Parathyroid adenoma (tissue), 2 donors: ENCODE measurements around the gene ZNF627.
"Not testable (repeated sequence)": the region's sequence is repeated elsewhere in the genome, so short reads cannot be mapped to it uniquely, and the experiment has no call there.

Experiments used
- H2AFZ ChIP-seq: fragments of 300-600 bp; sonication (generic); one replicate; pipeline ENCODE4 v1.7.0; 2017; ENCODE audit warnings: antibody characterized with exemption, mild to moderate bottlenecking
- H3K27ac ChIP-seq: fragments of 300-600 bp; sonication (generic); one replicate; pipeline ENCODE4 v1.7.0; 2017
- H3K27me3 ChIP-seq: fragments of 300-600 bp; sonication (generic); one replicate; pipeline ENCODE4 v1.7.0; 2017; ENCODE audit warnings: low read length; ENCODE audit not compliant: control insufficient read depth, insufficient read depth
- H3K36me3 ChIP-seq: fragments of 300-600 bp; sonication (generic); one replicate; pipeline ENCODE4 v1.7.0; 2017; ENCODE audit warnings: low read length; ENCODE audit not compliant: control insufficient read depth, insufficient read depth
- H3K4me1 ChIP-seq: fragments of 300-600 bp; sonication (generic); one replicate; pipeline ENCODE4 v1.7.0; 2017; ENCODE audit warnings: control low read depth
- H3K4me2 ChIP-seq: fragments of 300-600 bp; sonication (generic); one replicate; pipeline ENCODE4 v1.7.0; 2017; ENCODE audit warnings: low read length
- H3K4me3 ChIP-seq: fragments of 300-600 bp; sonication (generic); one replicate; pipeline ENCODE4 v1.7.0; 2017; ENCODE audit warnings: low read depth, low read length
- H3K79me2 ChIP-seq: fragments of 300-600 bp; sonication (generic); one replicate; pipeline ENCODE4 v1.7.0; 2017; ENCODE audit warnings: control low read depth
- H3K9ac ChIP-seq: fragments of 300-600 bp; sonication (generic); one replicate; pipeline ENCODE4 v1.7.0; 2017; ENCODE audit warnings: mild to moderate bottlenecking
- H3K9me3 ChIP-seq: fragments of 300-600 bp; sonication (generic); one replicate; pipeline ENCODE4 v1.7.0; 2017; ENCODE audit warnings: low read length; ENCODE audit not compliant: control insufficient read depth
- CTCF ChIP-seq: fragments of 300-600 bp; sonication (generic); IDR thresholded peaks from one replicate; pipeline ENCODE4 v1.7.0; 2017; ENCODE audit warnings: antibody characterized with exemption, mild to moderate bottlenecking
- donor health status: primary hyperparathyroidism.

ZNF627 gene

GRCh38 chr19:11556634-11557420, 40.5 kb upstream of the ZNF627 start:
- no peaks in the 10 kb centered on the region for H3K27me3 ChIP-seq
- H3K4me2 ChIP-seq, result no peak overlapping the region
- H3K79me2 ChIP-seq, result peaks cover 22% of the 10 kb centered on the region
- TF ChIP-seq CTCF, result no peak
- H3K9ac ChIP-seq, result no peak overlapping the region
- H3K9me3 ChIP-seq, result no peaks in the 10 kb centered on the region
- H3K27ac ChIP-seq, result no peak overlapping the region
- H3K4me1 ChIP-seq, result peaks cover 16% of the 10 kb centered on the region
- H2AFZ ChIP-seq, result no peak overlapping the region
- H3K4me3 ChIP-seq, result no peak overlapping the region
- H3K36me3 ChIP-seq, result no peaks in the 10 kb centered on the region

GRCh38 chr19:11558881-11559828, 38.1 kb upstream of the ZNF627 start, which contains the start of gene ELOF1:
TSS of gene ELOF1 (minus strand) at chr19:11559230. CDS start at chr19:11554347, 4,883 bp downstream.
- Histone ChIP-seq H2AFZ (peak within 1 kb of the TSS; percentile 64), H3K27ac (peak within 1 kb of the TSS; percentile 48), H3K4me1 (peaks cover 16% of the 10 kb centered on the region), H3K9me3 (no peaks in the 10 kb centered on the region), H3K36me3 (no peaks in the 10 kb centered on the region), H3K79me2 (peaks cover 22% of the 10 kb centered on the region), H3K4me2 (peak within 1 kb of the TSS; percentile 99), H3K4me3 (peak within 1 kb of the TSS; percentile 97), H3K9ac (peak within 1 kb of the TSS; percentile 13), H3K27me3 (no peaks in the 10 kb centered on the region)
- TF ChIP-seq CTCF, result no peak

GRCh38 chr19:11560404-11561051, 36.8 kb upstream of the ZNF627 start:
- Histone ChIP-seq H3K4me2 (peak overlapping the region; percentile 99), H3K9ac (no peak overlapping the region), H3K4me1 (peaks cover 16% of the 10 kb centered on the region), H3K4me3 (no peak overlapping the region), H3K27ac (no peak overlapping the region), H3K36me3 (no peaks in the 10 kb centered on the region), H2AFZ (no peak overlapping the region), H3K27me3 (no peaks in the 10 kb centered on the region), H3K79me2 (peaks cover 22% of the 10 kb centered on the region), H3K9me3 (no peaks in the 10 kb centered on the region)
- peak; percentile 51 for TF ChIP-seq CTCF

GRCh38 chr19:11563532-11563931, 33.8 kb upstream of the ZNF627 start:
- H3K4me2 ChIP-seq, result no peak overlapping the region
- H3K4me1 ChIP-seq, result peaks cover 6% of the 10 kb centered on the region
- no peak for TF ChIP-seq CTCF
- peaks cover 8% of the 10 kb centered on the region for H3K79me2 ChIP-seq
- no peak overlapping the region for H3K9ac ChIP-seq
- no peak overlapping the region for H2AFZ ChIP-seq
- no peaks in the 10 kb centered on the region for H3K36me3 ChIP-seq
- H3K9me3 ChIP-seq, result no peaks in the 10 kb centered on the region
- H3K27ac ChIP-seq, result no peak overlapping the region
- H3K27me3 ChIP-seq, result no peaks in the 10 kb centered on the region
- H3K4me3 ChIP-seq, result no peak overlapping the region

- not testable (repeated sequence) for H3K4me2 ChIP-seq, H2AFZ ChIP-seq, H3K27me3 ChIP-seq, H3K79me2 ChIP-seq, H3K27ac ChIP-seq, H3K36me3 ChIP-seq, H3K4me3 ChIP-seq, H3K9me3 ChIP-seq, H3K9ac ChIP-seq, H3K4me1 ChIP-seq
These were observed 33.0 kb upstream of the ZNF627 start for GRCh38 chr19:11564082-11564807.

- H3K4me3 ChIP-seq, H3K9ac ChIP-seq, H3K9me3 ChIP-seq, H3K27ac ChIP-seq, H3K36me3 ChIP-seq, H2AFZ ChIP-seq, H3K4me1 ChIP-seq, H3K79me2 ChIP-seq, H3K4me2 ChIP-seq, H3K27me3 ChIP-seq: not testable (repeated sequence)
These were observed 31.7 kb upstream of the ZNF627 start for GRCh38 chr19:11565649-11565980.
